ENCODE measurements around the gene FHAD1. TPM values are rescaled to one million over a fixed set of nuclear protein-coding genes. Genes with fewer than 3 reads are reported as not detected.

Gene FHAD1
- total RNA-seq, 1 donor from 2014 or later = not detected

- H3K36me3 ChIP-seq (ENCODE audit: control insufficient read depth, insufficient read depth, low read length) = peaks cover 3% of the 10 kb centered on the region
- no peaks in the 10 kb centered on the region for H3K27me3 ChIP-seq (ENCODE audit: control insufficient read depth, insufficient read depth, low read length)
- no peak overlapping the region for H3K4me3 ChIP-seq (ENCODE audit: low read depth, low read length)
- no peak for TF ChIP-seq CTCF (IDR thresholded peaks at IDR 0.05; ENCODE audit: insufficient read depth, low read length, severe bottlenecking)
- FAIRE-seq (no peak), DNase-seq (ENCODE audit: low read depth) (no peak)
These were observed 27.0 kb upstream of the FHAD1 start for GRCh38 chr1:15220024-15220392.

GRCh38 chr1:15220825-15221431, 26.1 kb upstream of the FHAD1 start:
- DNase-seq (ENCODE audit: low read depth) = no peak
- no peak for TF ChIP-seq CTCF (IDR thresholded peaks at IDR 0.05; ENCODE audit: insufficient read depth, low read length, severe bottlenecking)

GRCh38 chr1:15222653-15223303, 24.2 kb upstream of the FHAD1 start:
- Histone ChIP-seq H3K4me3 (ENCODE audit: low read depth, low read length) (no peak overlapping the region), H3K36me3 (ENCODE audit: control insufficient read depth, insufficient read depth, low read length) (no peaks in the 10 kb centered on the region), H3K27me3 (ENCODE audit: control insufficient read depth, insufficient read depth, low read length) (no peaks in the 10 kb centered on the region)
- DNase-seq (ENCODE audit: low read depth) = no peak
- FAIRE-seq = peak; percentile 60
- no peak for TF ChIP-seq CTCF (IDR thresholded peaks at IDR 0.05; ENCODE audit: insufficient read depth, low read length, severe bottlenecking)

More at GRCh38 chr1:15220825-15221431, 26.1 kb upstream of the FHAD1 start:
- H3K4me3 ChIP-seq (ENCODE audit: low read depth, low read length) = no peak overlapping the region
- no peaks in the 10 kb centered on the region for H3K27me3 ChIP-seq (ENCODE audit: control insufficient read depth, insufficient read depth, low read length)
- no peaks in the 10 kb centered on the region for H3K36me3 ChIP-seq (ENCODE audit: control insufficient read depth, insufficient read depth, low read length)
- FAIRE-seq = no peak

GRCh38 chr1:15224259-15224869, 22.7 kb upstream of the FHAD1 start:
- DNase-seq (ENCODE audit: low read depth) = no peak
- Histone ChIP-seq H3K4me3 (ENCODE audit: low read depth, low read length) (no peak overlapping the region), H3K36me3 (ENCODE audit: control insufficient read depth, insufficient read depth, low read length) (no peaks in the 10 kb centered on the region), H3K27me3 (ENCODE audit: control insufficient read depth, insufficient read depth, low read length) (no peaks in the 10 kb centered on the region)
- no peak for TF ChIP-seq CTCF (IDR thresholded peaks at IDR 0.05; ENCODE audit: insufficient read depth, low read length, severe bottlenecking)
- no peak for FAIRE-seq

- no peak for TF ChIP-seq CTCF (IDR thresholded peaks at IDR 0.05; ENCODE audit: insufficient read depth, low read length, severe bottlenecking)
- no peak overlapping the region for H3K4me3 ChIP-seq (ENCODE audit: low read depth, low read length)
- DNase-seq (ENCODE audit: low read depth) (no peak), FAIRE-seq (no peak)
- no peaks in the 10 kb centered on the region for H3K36me3 ChIP-seq (ENCODE audit: control insufficient read depth, insufficient read depth, low read length)
- no peaks in the 10 kb centered on the region for H3K27me3 ChIP-seq (ENCODE audit: control insufficient read depth, insufficient read depth, low read length)
These were observed 22.0 kb upstream of the FHAD1 start for GRCh38 chr1:15224974-15225373.

All from bronchial epithelial cell (primary cell).